Right lobe of liver (tissue), 4 donors: Measurements from ENCODE around the gene PMVK.

Experiments used
- CTCF ChIP-seq, 4 donors: fragments of 200-600 bp in 3 of 4; fragments of 450-650 bp in 1 of 4; IDR thresholded peaks; one replicate each; pipeline versions ENCODE4 v1.5.1 to v1.8.0; 2016 to 2022; ENCODE audit warnings: antibody characterized with exemption in 4 of 4, mild to moderate bottlenecking in 2 of 4
- POLR2A ChIP-seq: fragments of 450-650 bp; IDR thresholded peaks from one replicate; pipeline ENCODE4 v1.6.1; 2017; ENCODE audit warnings: antibody characterized with exemption, mild to moderate bottlenecking
- donor health status: DM: no; HTN: no; CAD: no.
- donor health status: DM: no; HTN: no; CAD: no.
- donor health status: DM: no; HTN: yes; CAD: no.

GRCh38 chr1:154966111-154966510 is 29.6 kb upstream of the PMVK start:
- TF ChIP-seq CTCF (IDR thresholded peaks at IDR 0.05) (no peak), POLR2A (no peak)
